Upper lobe of right lung (tissue), 1 donor: ENCODE data around the gene PAQR5. TPM values are rescaled to one million over a fixed set of nuclear protein-coding genes. Genes with fewer than 3 reads are reported as not detected.

Experiments
- ATAC-seq: fragments of 200-7000 bp; cut with Tn5 transposase; one replicate; pipeline ENCODE4 v1.9.1; 2020; ENCODE audit warnings: mild to moderate bottlenecking, moderate library complexity
- DNase-seq: peaks from one replicate; pipeline ENCODE4 v3.0.0-alpha.2; 2020
- H3K27ac ChIP-seq: fragments of 200-600 bp; one replicate; pipeline ENCODE4 v1.8.0; 2022
- H3K27me3 ChIP-seq: fragments of 200-600 bp; one replicate; pipeline ENCODE4 v1.8.0; 2022; ENCODE audit warnings: mild to moderate bottlenecking
- H3K36me3 ChIP-seq: fragments of 200-600 bp; one replicate; pipeline ENCODE4 v1.8.0; 2022
- H3K4me1 ChIP-seq: fragments of 200-600 bp; one replicate; pipeline ENCODE4 v1.8.0; 2022
- H3K4me3 ChIP-seq: fragments of 200-600 bp; one replicate; pipeline ENCODE4 v1.8.0; 2022; ENCODE audit warnings: mild to moderate bottlenecking
- H3K9me3 ChIP-seq: fragments of 200-600 bp; one replicate; pipeline ENCODE4 v1.8.0; 2022
- intact Hi-C: fragments of 100-400 bp; cut with DNase I; formaldehyde crosslinking; loops from one replicate; pipeline ENCODE4 v1.11.0; 2022
- total RNA-seq: library from RNA; stranded (reverse); fragmentation: NEBNext Ultra II Directional; extraction: Animal tissue kit (Norgen Biotek cat#: 25700); gene quantifications from one replicate; pipeline ENCODE4 v1.2.1, GENCODE V29; 2021
- TF ChIP-seq, protein P1 (sequence below): fragments of 200-600 bp; IDR thresholded peaks from one replicate; pipeline ENCODE4 v1.8.0; 2022; ENCODE audit warnings: antibody characterized with exemption
- donor health status: DM: no; HTN: yes; CAD: no; lungs with severe emphysema.

The PAQR5 gene
- total RNA-seq, 1 donor from 2014 or later, result 37.9 TPM

DNA sequence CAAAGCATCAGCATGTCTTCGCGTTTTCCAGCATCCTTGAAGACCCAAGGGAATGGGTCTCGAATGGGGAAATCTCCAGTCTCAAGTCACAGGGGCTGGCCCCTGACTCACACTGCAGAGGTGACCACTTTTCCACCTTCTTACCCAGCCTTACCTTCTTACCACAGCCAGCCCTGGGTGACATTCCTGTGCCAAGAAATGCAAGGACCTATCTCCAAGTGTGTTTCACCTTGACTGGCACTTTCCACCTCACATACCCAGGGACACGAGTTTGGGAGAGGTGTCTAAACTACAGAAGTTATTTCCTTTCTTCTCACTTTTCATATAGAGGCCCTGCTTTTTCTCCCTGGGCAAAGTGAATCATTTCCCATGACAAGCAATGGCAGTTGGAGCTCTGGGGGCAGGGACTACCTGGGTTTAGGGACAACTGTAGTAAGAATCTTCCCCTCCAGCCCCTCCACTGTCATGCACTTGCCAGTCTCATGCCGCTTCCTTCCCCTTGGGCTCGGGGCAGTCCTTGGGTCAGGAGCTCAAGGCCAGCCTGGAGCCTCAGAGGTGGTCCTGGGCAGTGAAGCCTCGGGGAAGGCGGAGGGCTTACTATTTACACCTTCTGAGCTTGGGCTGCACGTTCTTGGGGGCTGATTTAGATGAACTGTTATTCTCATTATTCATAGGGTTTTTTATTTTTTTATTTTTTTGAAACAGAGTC lies 16.8 kb downstream of the PAQR5 start:
- Histone ChIP-seq H3K4me1 (peaks cover 17% of the 10 kb centered on the region), H3K36me3 (no peaks in the 10 kb centered on the region), H3K27me3 (no peaks in the 10 kb centered on the region), H3K9me3 (no peaks in the 10 kb centered on the region), H3K27ac (peak overlapping the region; percentile 17), H3K4me3 (no peak overlapping the region)
- peak; percentile 60 for DNase-seq
- TF ChIP-seq, protein P1, sequence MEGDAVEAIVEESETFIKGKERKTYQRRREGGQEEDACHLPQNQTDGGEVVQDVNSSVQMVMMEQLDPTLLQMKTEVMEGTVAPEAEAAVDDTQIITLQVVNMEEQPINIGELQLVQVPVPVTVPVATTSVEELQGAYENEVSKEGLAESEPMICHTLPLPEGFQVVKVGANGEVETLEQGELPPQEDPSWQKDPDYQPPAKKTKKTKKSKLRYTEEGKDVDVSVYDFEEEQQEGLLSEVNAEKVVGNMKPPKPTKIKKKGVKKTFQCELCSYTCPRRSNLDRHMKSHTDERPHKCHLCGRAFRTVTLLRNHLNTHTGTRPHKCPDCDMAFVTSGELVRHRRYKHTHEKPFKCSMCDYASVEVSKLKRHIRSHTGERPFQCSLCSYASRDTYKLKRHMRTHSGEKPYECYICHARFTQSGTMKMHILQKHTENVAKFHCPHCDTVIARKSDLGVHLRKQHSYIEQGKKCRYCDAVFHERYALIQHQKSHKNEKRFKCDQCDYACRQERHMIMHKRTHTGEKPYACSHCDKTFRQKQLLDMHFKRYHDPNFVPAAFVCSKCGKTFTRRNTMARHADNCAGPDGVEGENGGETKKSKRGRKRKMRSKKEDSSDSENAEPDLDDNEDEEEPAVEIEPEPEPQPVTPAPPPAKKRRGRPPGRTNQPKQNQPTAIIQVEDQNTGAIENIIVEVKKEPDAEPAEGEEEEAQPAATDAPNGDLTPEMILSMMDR, result no peak
- intact Hi-C loops, result no loop called here
- no peak for ATAC-seq

DNA sequence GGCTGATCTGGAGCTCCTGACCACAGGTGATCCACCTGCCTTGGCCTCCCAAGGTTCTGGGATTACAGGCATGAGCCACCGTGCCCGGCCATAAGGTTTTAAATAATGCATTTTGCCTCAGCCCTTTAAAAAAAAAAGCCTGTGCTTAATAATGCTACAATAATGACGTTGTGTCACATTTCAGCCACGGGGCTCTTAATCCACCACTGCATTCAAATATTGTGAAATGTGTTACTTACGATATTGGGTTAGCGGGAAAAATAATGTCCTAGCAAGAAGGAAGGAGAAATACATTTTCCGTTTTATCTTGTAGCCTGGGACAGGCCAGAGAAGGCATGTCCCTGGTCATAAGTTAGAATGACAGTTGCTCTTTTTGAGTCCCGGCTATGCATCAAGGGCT lies 17.6 kb downstream of the PAQR5 start:
- Histone ChIP-seq H3K27me3 (no peaks in the 10 kb centered on the region), H3K27ac (peak overlapping the region; percentile 17), H3K4me1 (peaks cover 20% of the 10 kb centered on the region), H3K9me3 (no peaks in the 10 kb centered on the region), H3K36me3 (no peaks in the 10 kb centered on the region), H3K4me3 (no peak overlapping the region)
- ATAC-seq (peak; percentile 11), DNase-seq (peak; percentile 25)
- TF ChIP-seq, protein P1, result no peak
- intact Hi-C loops, result no loop called here

DNA sequence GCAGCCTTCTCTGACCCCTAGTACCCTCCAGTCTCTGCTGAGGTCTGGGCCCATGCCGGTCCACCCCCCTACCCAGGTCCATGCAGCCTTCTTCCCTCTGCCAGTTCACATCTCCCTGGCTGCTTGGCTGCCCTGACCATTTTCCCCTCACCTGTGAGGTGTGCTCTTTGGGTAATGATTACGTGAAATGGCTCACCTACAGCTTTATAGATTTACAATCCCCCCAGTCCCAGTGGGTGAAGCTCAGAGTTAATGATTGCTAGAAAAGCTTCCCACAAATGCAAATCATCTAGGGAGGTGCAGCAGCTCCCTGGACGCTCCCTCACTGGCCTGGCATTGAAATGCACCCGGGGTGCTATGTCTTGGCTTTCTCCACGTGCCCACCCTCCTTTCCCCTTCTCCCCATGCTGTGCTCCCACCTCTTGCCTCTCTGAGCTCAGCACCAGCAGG lies 18.7 kb downstream of the PAQR5 start:
- no peak for ATAC-seq
- no peak overlapping the region for H3K27ac ChIP-seq

DNA sequence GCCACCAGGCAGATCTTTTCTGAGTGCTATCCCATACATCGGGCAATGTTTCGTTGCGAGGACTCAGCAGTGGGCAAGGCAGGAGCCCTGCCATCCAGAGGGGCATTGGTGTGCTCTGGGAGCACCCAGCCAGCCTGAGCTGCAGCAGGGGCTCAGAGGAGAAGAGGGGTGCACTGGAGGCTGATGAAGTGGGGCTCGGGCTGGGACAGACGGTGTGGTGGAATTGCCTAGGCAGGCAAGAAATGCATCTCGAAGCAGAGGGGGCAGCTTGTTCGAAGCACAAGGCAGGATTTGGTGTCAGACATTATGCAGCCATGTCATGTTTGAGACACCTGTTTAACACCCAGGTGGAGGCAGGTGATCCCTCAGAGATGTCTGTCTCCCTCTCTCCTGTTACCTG lies 19.3 kb downstream of the PAQR5 start:
- Histone ChIP-seq H3K4me1 (peaks cover 18% of the 10 kb centered on the region), H3K36me3 (no peaks in the 10 kb centered on the region), H3K9me3 (no peaks in the 10 kb centered on the region), H3K27ac (no peak overlapping the region), H3K4me3 (no peak overlapping the region), H3K27me3 (no peaks in the 10 kb centered on the region)
- intact Hi-C loops, result no loop called here
- TF ChIP-seq, protein P1, result no peak
- no peak for ATAC-seq
- DNase-seq, result no peak

More for the DNA sequence above, 18.7 kb downstream of the PAQR5 start:
- H3K4me1 ChIP-seq, result peaks cover 20% of the 10 kb centered on the region
- H3K4me3 ChIP-seq, result no peak overlapping the region
- DNase-seq, result no peak
- TF ChIP-seq, protein P1, result no peak
- intact Hi-C loops, result no loop called here
- no peaks in the 10 kb centered on the region for H3K36me3 ChIP-seq
- no peaks in the 10 kb centered on the region for H3K27me3 ChIP-seq
- no peaks in the 10 kb centered on the region for H3K9me3 ChIP-seq

DNA sequence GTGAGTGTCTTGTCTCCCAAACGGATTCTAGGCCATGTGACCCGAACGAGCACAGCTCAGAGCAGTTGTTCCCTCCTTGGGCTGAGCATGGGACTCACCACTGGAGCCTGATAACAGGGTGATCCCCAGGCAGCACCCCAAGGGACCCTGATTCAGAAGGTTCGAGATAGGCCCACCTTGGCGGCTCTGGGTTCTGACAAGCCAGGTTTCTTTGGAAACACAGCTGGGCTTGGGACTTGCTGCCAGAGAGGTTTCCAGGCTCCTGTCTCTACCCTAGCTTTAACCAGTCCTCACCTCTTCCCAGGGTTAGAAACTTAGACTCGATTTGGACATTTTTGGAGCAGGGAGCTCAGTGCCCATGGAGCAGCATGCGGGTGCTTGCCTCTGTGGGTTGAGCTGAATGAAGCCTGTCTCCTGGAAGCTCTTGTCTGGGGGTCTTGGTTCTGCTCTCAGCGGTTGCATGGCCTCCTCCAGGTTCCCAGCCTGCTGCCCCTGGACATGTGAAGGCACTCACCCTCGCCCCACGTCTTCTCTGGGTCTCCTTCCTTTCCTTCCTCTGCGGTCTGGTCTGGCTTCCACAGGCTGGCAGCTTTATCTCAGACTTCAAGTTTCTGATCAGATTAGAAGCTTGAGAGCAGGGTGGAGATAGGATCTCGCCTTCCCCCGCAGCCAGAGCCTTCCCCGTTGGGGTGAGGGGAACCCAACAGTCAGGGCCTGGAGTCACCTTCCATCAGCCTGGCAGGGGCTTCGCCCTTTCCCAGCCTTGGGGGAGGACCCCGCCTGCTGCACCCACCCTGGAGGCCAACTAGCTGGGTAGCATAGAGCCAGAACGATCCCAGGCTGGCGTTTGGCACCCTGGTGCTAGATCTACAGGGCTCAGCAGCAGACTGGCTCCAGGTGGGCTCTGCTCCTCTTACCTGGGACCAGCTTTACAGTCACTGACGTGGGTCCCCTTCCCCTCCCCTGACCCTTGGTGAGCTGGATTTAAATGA lies 21.0 kb downstream of the PAQR5 start:
- peaks cover 15% of the 10 kb centered on the region for H3K4me1 ChIP-seq
- H3K27me3 ChIP-seq, result no peaks in the 10 kb centered on the region
- no peak for DNase-seq
- H3K36me3 ChIP-seq, result no peaks in the 10 kb centered on the region
- intact Hi-C loops, result no loop called here
- no peaks in the 10 kb centered on the region for H3K9me3 ChIP-seq
- peak; percentile 20 for ATAC-seq
- peak overlapping the region; percentile 47 for H3K27ac ChIP-seq
- H3K4me3 ChIP-seq, result no peak overlapping the region
- TF ChIP-seq, protein P1, result no peak
